NCI-H524 treated with DMSO at 0.1 percent for 48 hours (cell line): Measurements from ENCODE around the gene EVPL.
"Not testable (repeated sequence)": the region's sequence is repeated elsewhere in the genome, so short reads cannot be mapped to it uniquely, and the experiment has no call there.

Experiments
- DNase-seq: peaks from one replicate; lab custom pipeline; 2025; lab: John Stamatoyannopoulos, UW

EVPL gene

DNA sequence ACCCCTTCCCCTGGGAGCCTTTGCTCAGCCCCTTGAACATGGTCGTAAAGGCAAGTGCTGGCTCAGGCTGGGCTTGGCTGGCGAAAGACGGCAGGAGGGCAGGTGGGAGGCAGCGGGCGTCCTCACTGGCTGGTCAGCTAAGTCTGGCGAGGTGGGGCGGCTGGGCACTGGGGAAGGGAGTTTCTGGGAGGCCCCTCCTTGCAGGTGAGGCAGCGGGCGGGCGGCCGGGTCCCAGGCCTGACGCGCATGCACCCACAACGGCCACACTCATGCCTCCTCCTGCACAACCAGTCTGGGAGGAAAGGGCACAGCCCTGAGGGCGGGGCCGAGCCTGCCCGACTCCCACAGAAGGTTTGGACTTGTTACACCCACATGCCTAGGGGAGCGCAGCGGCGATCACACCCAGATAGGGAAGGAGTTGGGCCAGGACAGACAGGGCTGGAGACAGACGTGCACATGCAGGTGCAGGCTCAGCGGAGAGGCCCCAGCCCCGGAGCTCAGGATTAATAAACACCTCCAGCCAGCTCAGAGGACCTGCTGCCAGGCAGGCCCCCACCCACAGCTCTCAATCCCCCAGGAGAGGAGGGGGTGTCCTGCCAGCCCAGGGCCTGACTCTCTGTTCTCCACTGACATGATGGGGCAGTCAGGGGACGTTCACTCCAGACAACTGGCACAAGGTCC, at the start of gene EVPL:
Gene EVPL, minus strand, starts transcription at position 148 of the 681 bp plus-strand sequence. Its CDS starts 108 bp downstream, at position 40.
- no peak for DNase-seq

DNA sequence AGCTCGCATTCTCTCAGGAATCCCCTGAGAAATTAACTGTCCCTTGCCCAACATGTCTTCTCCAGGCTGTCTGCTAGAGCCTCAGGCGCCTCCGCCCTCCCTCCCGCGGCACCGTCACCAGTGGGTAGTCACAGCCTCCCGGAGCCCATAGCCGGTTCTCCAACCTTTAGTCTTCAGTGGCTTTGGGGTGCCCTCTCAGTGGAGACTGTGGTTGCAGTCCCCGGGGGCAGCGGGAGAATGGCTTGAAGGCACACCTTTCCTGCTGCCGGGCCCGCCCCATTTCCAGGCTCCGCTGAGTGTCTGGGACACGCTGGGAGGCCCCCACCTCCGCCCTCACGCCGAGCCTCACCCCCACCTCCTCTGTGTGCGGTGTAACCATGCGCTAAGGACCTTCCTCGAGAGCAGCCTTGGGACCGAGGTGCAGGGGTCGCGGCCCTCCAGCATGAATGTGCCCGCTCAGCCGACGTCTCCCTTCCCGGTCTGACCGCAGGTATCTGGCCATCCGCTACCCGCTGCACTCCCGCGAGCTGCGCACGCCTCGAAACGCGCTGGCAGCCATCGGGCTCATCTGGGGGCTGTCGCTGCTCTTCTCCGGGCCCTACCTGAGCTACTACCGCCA, 49.1 kb upstream of the EVPL start:
- no peak for DNase-seq

DNA sequence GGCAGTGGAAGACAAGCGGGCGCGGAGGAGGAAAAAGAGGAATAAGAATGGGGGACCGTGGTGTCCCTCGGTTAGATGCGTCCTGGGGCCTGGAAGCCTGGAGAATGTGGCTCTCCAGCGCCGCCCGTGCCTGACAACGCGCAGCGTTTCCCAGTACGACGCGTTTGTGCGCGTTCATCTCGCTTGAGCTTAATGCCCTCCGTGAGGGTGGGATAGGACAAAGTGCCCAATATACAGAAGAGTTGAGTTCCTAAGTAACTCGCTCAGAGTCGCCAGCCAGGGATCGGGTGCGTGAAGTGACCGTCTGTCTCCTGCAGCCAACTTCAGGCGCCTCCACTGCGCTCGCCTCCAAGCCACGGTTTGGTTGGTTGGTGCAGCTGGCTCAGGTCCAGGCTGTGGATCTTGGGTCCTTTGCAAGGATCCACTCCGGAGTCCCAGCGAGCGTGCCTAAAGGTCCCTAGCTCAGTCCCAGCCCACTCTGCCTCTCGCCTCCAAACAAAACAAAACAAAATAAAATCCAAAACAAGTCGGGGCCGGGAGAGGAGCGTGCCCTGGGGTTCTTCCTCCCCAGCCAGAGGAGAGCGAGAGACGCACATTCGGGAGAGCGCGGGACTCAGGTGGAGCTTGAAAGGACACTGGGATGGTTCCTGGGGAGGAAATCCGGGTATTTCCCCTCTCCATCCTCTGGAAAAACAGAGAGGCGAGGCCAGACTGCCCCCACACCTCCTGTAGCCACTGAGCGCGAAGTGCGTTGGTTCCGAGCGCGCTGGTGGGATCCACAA, 48.4 kb upstream of the EVPL start:
- DNase-seq = peak; percentile 24

DNA sequence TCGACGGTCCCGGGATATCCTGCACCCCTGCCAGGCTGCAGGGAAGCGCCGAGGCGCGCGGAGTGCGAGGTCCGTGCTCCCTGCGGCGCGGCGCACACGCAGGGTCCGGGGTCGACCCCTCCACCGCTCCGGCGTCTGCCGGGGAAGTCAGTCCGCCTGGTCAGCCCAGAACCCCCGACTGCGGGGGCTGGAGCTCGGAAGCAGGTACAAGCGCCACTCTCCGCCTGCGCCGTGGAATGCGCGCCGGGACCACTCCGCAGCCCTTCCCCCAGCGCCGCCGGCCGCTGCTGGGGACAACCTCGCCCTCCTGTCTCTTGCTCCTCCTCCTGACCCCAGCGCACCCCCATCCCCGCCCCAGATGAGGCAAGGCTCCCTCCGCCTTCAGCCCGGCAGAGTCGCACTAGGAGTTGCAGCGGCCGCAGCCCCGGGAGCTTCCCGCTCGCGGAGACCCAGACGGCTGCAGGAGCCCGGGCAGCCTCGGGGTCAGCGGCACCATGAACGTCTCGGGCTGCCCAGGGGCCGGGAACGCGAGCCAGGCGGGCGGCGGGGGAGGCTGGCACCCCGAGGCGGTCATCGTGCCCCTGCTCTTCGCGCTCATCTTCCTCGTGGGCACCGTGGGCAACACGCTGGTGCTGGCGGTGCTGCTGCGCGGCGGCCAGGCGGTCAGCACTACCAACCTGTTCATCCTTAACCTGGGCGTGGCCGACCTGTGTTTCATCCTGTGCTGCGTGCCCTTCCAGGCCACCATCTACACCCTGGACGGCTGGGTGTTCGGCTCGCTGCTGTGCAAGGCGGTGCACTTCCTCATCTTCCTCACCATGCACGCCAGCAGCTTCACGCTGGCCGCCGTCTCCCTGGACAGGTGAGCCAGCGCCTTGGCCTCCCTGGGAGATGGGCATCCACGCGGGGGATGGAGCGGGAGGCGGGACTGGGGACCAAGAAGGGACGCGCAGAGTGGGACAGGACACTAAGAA, 47.6 kb upstream of the EVPL start, which contains the start of gene GALR2:
Gene GALR2, plus strand, starts transcription at position 392 of the 974 bp plus-strand sequence. Its CDS starts 103 bp downstream, at position 495.
- no peak for DNase-seq

DNA sequence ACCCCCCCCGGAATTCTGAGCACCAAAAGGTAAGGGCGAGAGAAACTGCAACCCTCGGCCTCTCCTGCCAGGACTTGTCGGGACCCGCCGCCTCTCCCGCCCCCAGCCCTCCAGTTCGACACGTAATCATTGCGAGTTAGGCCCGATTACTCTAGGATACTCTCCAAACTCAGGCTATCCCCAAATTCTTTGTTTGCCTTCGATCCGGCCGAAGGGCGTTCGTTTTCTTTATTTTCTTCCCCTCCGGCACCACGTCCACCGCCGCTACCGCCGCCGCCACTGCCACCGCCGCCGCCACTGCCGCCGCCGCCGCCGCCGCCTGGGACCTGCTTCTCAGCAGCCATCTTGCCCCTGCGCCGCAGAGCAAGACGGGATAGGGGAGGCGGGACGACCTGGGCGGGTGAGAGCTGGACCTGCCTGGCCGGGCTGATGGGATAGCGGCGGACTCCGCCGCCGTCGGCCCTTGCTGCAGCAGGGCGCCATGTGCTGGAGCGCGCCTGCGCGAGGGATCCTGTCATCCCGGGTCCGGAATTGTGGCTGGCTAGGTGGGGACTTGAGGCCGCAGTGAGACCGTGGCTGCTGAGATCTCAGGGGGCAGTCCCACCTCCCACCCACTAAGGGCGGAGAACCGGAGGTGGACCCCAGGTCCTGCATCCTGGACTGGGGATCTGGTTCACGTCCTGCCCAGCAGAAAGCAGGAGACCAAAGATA, 45.2 kb upstream of the EVPL start, which contains the start of gene SRP68:
Gene SRP68, minus strand, starts transcription at position 370 of the 711 bp plus-strand sequence. Its CDS starts 26 bp downstream, at position 344.
- peak; percentile 92 for DNase-seq

DNA sequence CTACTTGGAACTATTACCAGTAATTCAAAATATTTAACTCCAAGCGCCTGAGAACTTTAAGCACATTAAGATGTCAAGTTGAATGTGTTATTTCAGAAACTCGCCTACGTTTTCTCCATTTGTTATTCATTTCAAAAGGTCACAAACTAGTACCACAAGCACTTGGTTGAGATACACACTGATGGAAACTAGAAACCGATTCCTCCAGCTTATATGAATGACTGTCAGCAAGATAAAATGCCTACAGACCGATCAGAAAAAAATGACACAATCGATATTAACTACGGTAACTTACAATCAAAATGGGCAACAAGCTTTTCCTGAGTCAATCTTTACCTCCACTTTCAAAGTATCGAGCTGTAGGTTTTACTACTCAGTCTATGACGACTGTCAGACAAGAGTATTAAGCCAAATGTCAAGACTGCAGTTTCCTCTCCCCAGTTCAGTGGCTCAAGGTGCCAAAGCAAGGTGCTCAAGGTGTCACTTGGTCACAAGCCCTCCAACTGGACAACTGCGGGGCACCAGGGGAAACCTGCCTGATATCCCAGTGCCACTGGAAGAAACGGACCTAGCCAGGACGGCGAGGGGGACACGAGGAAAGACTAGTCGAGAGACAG, 44.5 kb upstream of the EVPL start:
- DNase-seq = no peak

DNA sequence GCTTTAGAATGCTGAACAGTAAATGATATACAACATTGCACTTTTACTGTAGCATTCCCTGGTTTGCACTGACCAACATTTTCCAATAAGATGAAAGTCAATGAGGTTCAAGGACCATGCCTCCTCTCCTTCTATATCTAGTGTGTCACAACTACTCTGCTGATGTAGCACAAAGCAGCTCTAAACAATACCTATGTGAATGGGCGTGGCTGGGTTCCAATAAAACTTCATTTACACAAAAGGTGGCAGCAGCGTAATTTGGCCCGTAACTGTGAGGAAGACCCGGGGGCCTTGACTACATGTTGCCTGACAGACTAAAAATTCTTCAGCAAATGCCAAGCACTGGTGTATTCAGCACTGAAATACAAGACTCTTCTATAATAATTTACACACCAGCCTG, 38.7 kb upstream of the EVPL start:
- DNase-seq = no peak

DNA sequence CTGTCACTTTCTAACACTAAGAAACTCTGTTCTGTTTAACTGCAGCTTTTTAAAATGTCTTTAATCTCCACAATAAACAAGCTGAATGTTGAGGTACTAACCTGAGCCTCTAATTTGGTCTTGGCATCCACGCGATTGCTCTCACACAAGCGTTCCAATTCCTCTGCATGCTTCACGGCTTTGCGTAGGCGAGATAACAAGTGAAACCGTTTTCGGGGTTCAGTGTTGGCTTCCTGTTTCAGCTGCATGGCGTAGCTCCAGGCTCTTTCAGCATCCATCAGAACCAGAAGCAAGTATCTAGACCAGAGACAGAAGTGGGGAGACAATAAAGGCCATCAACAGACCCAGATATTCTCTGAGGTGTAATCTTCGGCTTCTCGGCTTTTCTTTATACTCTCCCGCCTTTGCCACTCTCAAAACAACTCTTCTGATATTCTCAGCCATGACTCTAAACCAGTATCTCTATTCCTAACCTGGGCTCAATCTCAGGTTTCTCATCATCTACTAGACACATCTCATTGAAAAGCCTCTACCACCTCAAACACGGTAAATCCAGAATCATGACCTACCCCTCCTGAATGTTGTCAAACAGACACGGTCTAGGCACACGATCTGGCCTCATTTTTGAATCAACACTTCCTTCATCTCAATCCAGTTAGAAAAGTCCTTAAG, 36.9 kb upstream of the EVPL start:
- DNase-seq = no peak

DNA sequence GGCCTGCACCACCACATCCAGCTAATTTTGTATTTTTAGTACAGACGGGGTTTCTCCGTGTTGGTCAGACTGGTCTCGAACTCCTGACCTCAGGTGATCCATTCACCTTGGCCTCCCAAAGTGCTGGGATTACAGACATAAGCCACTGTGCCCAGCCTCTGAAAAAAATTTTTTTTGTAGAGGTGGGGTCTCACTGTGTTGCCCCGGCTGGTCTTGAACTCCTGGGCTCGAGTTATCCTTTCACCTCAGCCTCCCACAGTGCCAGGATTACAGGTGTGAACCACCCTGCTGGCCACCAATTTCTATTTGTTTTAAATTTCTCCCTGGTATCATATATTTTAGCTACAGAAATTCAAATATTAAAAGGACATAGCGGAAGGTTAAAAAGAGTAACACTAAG, 31.2 kb upstream of the EVPL start:
- DNase-seq = not testable (repeated sequence)

DNA sequence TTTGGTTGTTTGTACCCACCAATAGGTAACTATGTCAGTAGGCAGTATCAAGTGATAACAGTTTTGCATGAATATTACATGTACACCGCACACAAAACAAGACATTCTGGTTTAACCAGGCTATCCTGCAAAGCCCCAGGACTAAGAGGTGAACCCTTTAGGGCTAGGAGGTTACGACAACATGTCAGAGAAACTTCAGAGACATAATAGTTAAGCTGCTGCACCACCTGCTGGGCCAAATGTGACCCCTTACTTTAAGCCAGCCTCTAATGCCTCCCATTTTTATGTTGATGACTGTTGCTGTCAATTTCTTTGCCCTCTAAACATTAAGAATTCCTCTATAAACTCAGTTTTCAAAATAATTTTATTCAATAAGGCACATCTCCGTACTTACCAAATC, 29.8 kb upstream of the EVPL start:
- DNase-seq = no peak

DNA sequence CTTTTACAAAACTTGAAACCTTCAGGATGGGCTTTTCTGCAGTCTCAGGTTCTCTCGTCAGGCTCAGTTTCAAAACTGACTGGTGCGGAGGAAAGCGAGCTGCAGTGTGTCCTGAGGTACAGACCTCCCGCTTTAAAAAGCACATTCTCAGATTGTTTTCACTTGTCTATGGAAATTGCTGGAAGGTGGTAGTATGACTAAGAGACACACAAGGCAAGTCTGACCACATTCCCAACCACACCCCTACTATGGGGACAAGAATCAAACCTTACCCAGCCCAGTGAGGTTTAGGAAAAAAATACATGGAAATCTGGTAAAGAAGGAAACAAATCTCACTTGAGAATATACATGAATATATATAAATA, 27.0 kb upstream of the EVPL start:
- DNase-seq = no peak

DNA sequence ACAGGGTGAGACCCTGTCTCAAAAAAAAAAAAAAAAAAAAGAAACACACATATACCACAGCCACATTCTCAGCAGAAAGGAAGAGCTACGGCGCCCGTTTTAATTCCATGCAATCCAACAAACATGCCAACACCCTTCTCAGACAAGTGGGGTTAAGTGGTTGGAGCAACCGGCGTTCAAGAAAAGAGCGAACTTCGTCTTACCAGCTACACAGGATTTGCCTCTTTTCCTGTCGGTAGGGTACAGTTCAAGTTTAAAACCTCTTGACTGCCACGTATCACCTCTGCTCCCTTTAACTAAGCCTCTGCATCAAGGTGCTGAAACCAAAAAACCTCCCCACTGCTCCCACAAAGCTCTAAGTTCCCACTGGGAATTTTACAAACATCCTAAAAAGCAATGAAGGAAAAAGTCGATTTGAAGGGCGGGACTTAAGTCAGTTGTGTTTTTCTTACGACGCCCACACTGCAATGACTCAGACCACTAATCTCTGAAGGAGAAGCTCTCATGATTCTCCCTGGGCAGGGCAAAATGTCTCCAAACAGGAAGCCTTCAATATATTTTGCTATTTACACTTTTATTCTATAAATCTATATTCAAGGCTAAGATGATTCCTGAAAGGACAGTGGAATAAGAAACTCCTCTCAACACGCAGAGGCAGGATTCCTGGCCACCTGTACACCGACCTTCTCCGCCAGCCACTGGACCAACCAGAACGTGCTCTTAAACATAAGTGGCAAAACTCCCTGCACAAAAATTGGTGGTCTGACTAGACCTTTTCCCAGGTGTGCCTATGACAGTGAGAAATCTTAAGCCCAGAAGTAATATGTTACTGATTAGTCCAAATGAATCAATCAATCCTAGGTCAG, 26.4 kb upstream of the EVPL start:
- no peak for DNase-seq

DNA sequence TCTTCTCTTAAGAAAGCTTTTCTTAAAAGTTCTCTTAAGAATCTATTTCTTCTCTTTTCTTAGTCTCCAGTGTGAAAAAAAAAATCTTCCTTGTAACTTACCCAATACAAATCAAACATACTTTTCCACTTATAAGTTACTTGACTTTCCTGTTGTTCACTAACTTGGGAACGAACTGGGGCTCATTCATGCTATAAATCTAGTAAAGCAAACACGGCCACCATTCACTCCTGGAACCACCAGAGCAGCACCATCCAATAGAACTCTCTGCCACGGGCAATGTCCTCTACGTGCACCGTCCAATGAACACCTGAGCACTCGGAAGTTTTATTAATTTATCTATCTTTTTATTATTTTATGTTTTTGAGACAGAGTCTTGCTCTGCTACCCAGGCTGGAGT, 24.5 kb upstream of the EVPL start:
- no peak for DNase-seq

DNA sequence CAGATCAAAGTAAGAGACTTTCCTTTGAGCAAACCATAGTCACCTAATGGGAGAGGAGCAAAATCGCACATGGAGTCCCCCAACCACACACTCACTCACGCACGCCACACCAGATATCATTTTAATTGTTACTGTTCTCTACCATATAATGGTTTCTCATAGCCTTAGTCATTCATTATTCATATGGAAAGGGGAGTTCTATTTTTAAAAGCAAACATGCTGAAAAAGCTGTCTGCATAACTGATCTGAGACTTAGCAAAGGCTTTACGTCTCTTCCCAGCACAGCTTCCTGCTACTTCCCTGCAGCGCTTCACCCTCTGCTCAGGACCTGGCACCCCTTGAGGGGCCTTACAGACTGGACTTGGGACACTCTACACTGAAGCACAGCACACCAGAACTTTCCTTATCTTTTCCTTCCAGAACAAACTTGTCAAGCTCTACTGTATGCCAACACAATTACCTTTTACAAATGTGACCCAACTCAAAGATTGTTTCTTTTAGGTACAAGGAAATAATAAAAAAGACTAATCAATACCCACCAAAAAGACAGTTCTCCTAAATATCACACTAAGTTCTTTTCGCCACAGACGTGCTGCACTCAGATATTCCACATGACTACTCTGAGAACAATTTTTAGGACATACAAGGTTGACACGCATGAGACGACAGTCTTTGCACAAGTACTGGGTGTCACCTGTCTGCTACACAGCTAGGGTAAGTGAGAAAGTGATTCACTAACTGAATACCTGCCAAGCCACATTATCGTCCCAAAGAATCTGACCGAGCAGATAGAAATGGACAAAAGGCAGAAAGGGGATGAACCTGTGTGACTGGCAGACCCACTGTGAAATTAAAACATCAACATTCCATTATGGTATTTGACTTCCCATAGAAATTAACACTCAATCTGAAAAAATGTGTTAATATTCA, 23.7 kb upstream of the EVPL start:
- DNase-seq = no peak

DNA sequence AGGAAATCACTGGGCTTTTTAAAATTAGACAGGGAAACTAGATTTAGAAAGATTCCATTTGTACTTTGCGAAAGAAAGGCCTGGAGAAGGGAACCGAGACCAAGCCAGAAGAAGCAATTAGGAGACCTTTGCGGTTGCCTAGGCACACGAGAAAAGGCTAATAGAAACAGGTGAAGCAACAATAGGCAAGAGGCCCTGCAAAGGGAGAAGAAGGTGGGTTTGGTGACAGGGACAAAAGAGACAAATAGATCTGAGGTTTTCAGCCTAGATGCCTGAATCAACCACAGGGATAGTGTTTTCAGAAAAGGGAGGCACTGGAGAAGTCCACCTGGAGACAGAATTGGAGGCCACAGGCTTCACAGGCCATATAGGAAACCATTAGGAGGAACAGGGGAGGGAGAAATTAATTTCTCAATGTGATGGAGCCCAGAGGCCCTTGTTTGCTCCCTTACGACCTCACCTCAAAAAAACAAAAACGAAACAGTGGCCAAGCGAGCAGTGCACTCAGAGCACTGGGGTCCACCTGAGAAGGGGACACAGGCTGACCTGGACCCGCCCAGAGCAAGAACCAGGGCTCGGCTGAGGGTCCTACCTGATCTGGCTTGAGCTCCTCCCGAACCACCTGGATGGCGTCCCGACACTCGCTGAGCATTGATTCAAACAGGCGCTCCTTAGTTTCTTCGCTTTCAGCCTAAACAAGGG, 22.9 kb upstream of the EVPL start:
- no peak for DNase-seq

DNA sequence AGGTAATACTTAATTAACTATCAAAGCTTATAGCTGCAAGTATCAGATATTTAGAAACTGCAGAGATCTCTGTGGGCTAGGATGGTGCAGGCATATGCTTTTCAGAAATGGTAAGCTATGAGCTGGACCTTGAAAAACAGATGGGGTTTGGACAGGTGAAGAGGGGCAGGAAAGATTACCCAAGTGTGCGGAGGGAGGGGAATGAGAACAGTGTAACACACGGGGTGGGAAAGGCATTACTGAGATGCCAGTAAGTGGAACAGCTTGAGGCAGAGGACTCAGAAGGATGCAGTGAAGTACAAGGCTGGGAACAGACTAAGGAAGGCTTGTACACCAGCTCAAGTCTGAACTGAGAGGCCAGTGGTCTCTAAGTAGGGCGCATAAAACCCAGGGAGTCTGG, 22.1 kb upstream of the EVPL start:
- DNase-seq = no peak

DNA sequence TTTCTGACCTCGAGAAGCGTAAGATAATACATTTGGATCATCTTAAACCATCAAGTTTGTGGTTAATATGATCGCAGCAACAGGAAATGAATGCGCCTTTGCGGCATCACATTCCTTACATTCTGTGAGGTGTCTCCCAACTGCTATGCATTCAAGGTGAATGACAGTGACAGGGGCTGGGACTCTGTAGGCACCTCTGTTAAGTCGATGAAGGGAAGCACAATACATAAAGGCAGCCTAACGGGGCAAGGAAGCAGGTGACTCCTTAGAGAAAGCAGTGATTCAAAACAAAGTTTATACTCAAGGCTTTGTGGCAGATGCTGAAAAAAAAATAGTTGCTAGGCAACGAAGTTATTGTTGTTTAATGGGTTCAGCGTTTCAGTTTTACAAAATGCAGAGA, 21.6 kb upstream of the EVPL start:
- DNase-seq = no peak
